Measurements from ENCODE around the gene CORT. TPM values are rescaled to one million over a fixed set of nuclear protein-coding genes. Genes with fewer than 3 reads are reported as not detected.
A peak's percentile ranks its signal among the peaks of the same experiment; 100 is the strongest.

Gene CORT
- total and polyA plus RNA-seq, 2 of the 4 experiments (the other 2 are of a cell fraction), result 0.10 TPM; not detected in 1

DNA sequence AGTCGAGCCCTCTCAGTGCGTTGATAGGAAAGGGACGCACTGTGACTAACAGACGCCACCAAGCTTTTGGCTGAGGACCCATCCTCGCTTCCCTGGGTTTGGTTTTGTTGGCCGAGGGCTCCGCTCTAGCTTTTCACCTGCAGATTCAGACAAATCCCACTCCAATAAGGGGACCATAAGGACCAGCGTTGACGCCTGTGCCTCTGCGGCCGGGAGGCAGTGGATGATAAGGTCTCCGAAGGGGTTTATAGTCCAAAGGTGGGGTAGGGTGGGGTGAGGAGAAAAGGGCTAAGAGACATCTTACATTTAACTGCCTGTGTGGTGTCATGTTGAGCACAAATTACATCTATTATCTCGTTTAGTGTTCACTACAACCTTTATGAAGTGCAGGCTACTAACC is 25.7 kb downstream of the CORT start:
- no TSS peak for BruUV-seq (replicated peaks)
- Histone ChIP-seq H3K9me3 (ENCODE audit: control insufficient read depth, insufficient read depth, low read length) (no peaks in the 10 kb centered on the region), H3K4me3 (ENCODE audit: insufficient read depth, low read depth, low read length) (peak overlapping the region; percentile 94), H4K8ac (ENCODE audit: low read depth in 2 of 2, low read length in 2 of 2) (peak overlapping the region; percentile 53 to 86; a peak in 3 of 4 replicates), H3K4me1 (ENCODE audit: control insufficient read depth, insufficient read depth, low read length) (no peaks in the 10 kb centered on the region; the same call in 1 of the 2 replicates), H3K56ac (ENCODE audit: extremely low read depth, insufficient read depth, low read length) (peak overlapping the region; percentile 36; the same call in 1 of the 2 replicates), H3K9me1 (ENCODE audit: insufficient read depth, low read length) (no peaks in the 10 kb centered on the region; the same call in 1 of the 2 replicates), H4K91ac (ENCODE audit: insufficient read depth, low read depth, low read length) (peak overlapping the region; percentile 71), H2BK5ac (ENCODE audit: low read depth, low read length, poor library complexity, severe bottlenecking) (peak overlapping the region; percentile 55), H2AK9ac (replicated peaks; ENCODE audit: low read depth, low read length, poor library complexity) (peak overlapping the region; percentile 97), H3K4me2 (ENCODE audit: low read depth, low read length) (peak overlapping the region; percentile 95), H2BK20ac (ENCODE audit: low read depth, low read length) (no peak overlapping the region), H3K4ac (ENCODE audit: low read depth, low read length) (peak overlapping the region; percentile 73), H3K9ac (ENCODE audit: low read depth, low read length) (peak overlapping the region; percentile 79), H3K79me1 (ENCODE audit: low read depth in 1 of 2, low read length in 2 of 2) (peaks cover 15 to 52% of the 10 kb centered on the region in 2 experiments), H3K14ac (replicated peaks; ENCODE audit: low read depth, low read length) (peak overlapping the region; percentile 10), H3K27me3 (ENCODE audit: control insufficient read depth, insufficient read depth, low read length) (no peaks in the 10 kb centered on the region), H2AK5ac (ENCODE audit: low read depth, low read length) (peak overlapping the region; percentile 41), H3K18ac (ENCODE audit: low read depth, low read length) (no peak overlapping the region), H3K36me3 (ENCODE audit: control insufficient read depth, insufficient read depth, low read length) (no peaks in the 10 kb centered on the region; the same call in 1 of the 2 replicates), H2BK15ac (ENCODE audit: low read depth, low read length) (no peak overlapping the region), H3K27ac (ENCODE audit: insufficient read depth, low read length) (peak overlapping the region; percentile 79), H3K23ac (ENCODE audit: low read depth, low read length) (peak overlapping the region; percentile 84), H2BK120ac (ENCODE audit: low read depth, low read length) (no peak overlapping the region), H2AFZ (replicated peaks; ENCODE audit: low read length, poor library complexity) (peak overlapping the region; percentile 96), H4K5ac (ENCODE audit: low read depth, low read length) (peak overlapping the region; percentile 68), H4K20me1 (ENCODE audit: insufficient read depth, low read length) (peaks cover 13% of the 10 kb centered on the region)
- ATAC-seq (ENCODE audit: low read depth) (no peak), DNase-seq (no peak)
- POLR2A ChIA-PET (ENCODE audit: unreplicated experiment), result interaction anchor here (0.6 kb wide), 1 partner anchor 88 kb away, joined by 3 read pairs; no protein-coding TSS in a partner anchor
- WGBS, 2 experiments (ENCODE audit: extremely low coverage in 2 of 2, insufficient read length in 1 of 2), result 8% methylated on average over 2 of the region's 13 CpGs; no CpG with 5 or more reads in 1 of the 2 experiments
- in situ Hi-C loops (cut with MboI; ENCODE audit: low sequenced_read_pairs), result no loop called here
- dilution Hi-C loops (cut with HindIII; ENCODE audit: low sequenced_read_pairs, unreplicated experiment), result no loop called here
- CTCF ChIA-PET, result no interaction called here
- intact Hi-C loops (cut with micrococcal nuclease), result no loop called here
- TF ChIP-seq CHD1 (IDR thresholded peaks at IDR 0.05; ENCODE audit: low read depth, low read length), result no peak
- TF ChIP-seq, protein P1, sequence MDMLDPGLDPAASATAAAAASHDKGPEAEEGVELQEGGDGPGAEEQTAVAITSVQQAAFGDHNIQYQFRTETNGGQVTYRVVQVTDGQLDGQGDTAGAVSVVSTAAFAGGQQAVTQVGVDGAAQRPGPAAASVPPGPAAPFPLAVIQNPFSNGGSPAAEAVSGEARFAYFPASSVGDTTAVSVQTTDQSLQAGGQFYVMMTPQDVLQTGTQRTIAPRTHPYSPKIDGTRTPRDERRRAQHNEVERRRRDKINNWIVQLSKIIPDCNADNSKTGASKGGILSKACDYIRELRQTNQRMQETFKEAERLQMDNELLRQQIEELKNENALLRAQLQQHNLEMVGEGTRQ (IDR thresholded peaks at IDR 0.05; ENCODE audit: low read depth, low read length), result no peak
- TF ChIP-seq MXI1 (IDR thresholded peaks at IDR 0.05; ENCODE audit: borderline replicate concordance, low read depth, low read length), result no peak
- no peak for TF ChIP-seq CEBPB (IDR thresholded peaks at IDR 0.05; ENCODE audit: low read depth, low read length)
- TF ChIP-seq FOS (IDR thresholded peaks at IDR 0.05; ENCODE audit: low read depth, low read length), result no peak
- TF ChIP-seq RFX5 (IDR thresholded peaks at IDR 0.05; ENCODE audit: low read depth, low read length), result no peak
- TF ChIP-seq NFE2L2 (IDR thresholded peaks at IDR 0.05; ENCODE audit: low read depth, low read length), result no peak
- no peak for TF ChIP-seq SMC3 (IDR thresholded peaks at IDR 0.05; ENCODE audit: low read depth, low read length)
- TF ChIP-seq, protein P2, sequence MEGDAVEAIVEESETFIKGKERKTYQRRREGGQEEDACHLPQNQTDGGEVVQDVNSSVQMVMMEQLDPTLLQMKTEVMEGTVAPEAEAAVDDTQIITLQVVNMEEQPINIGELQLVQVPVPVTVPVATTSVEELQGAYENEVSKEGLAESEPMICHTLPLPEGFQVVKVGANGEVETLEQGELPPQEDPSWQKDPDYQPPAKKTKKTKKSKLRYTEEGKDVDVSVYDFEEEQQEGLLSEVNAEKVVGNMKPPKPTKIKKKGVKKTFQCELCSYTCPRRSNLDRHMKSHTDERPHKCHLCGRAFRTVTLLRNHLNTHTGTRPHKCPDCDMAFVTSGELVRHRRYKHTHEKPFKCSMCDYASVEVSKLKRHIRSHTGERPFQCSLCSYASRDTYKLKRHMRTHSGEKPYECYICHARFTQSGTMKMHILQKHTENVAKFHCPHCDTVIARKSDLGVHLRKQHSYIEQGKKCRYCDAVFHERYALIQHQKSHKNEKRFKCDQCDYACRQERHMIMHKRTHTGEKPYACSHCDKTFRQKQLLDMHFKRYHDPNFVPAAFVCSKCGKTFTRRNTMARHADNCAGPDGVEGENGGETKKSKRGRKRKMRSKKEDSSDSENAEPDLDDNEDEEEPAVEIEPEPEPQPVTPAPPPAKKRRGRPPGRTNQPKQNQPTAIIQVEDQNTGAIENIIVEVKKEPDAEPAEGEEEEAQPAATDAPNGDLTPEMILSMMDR (conservative IDR thresholded peaks at IDR 0.05; ENCODE audit: low read depth, low read length), result no peak
- no peak for TF ChIP-seq RCOR1 (IDR thresholded peaks at IDR 0.05; ENCODE audit: insufficient replicate concordance, low read length)
- no peak for TF ChIP-seq MAZ (IDR thresholded peaks at IDR 0.05; ENCODE audit: borderline replicate concordance, low read depth, low read length)
- no peak for TF ChIP-seq BHLHE40 (IDR thresholded peaks at IDR 0.05; ENCODE audit: low read depth, low read length)
- TF ChIP-seq RAD21 (IDR thresholded peaks at IDR 0.05; ENCODE audit: low read length), result no peak
- no peak for TF ChIP-seq POLR2A (IDR thresholded peaks at IDR 0.05; ENCODE audit: low read depth, low read length)
